Activated naive CD4-positive, alpha-beta T cell treated with anti-CD3 and anti-CD28 coated beads for 36 hours (primary cell): Measurements from ENCODE around the gene ANXA3. TPM values are rescaled to one million over a fixed set of nuclear protein-coding genes. Genes with fewer than 3 reads are reported as not detected.

Experiments used
- CTCF ChIA-PET: fragments of 350-600 bp; sonication (Branson Sonifier 250); formaldehyde crosslinking; loops from one replicate; lab custom pipeline; 2021; ENCODE audit warnings: antibody characterized with exemption; lab: Charles Lee
- DNase-seq: peaks from one replicate; pipeline ENCODE4 v3.0.0-alpha.2; 2020
- H3K27ac Mint-ChIP-seq: one replicate; pipeline ENCODE4 v1.8.0; 2021; ENCODE audit warnings: mild to moderate bottlenecking, mixed read lengths
- H3K27me3 Mint-ChIP-seq: one replicate; pipeline ENCODE4 v1.8.0; 2021; ENCODE audit warnings: low read depth, mixed read lengths
- H3K36me3 Mint-ChIP-seq: one replicate; pipeline ENCODE4 v1.8.0; 2021; ENCODE audit warnings: low read depth, mixed read lengths
- H3K4me1 Mint-ChIP-seq: one replicate; pipeline ENCODE4 v1.8.0; 2021; ENCODE audit warnings: low read depth, mixed read lengths
- H3K4me3 Mint-ChIP-seq: one replicate; pipeline ENCODE4 v1.8.0; 2021; ENCODE audit warnings: mild to moderate bottlenecking, moderate library complexity, mixed read lengths
- H3K9me3 Mint-ChIP-seq: one replicate; pipeline ENCODE4 v1.8.0; 2021; ENCODE audit warnings: mixed read lengths
- intact Hi-C: fragments of 100-400 bp; cut with micrococcal nuclease; formaldehyde crosslinking; loops from one replicate; pipeline ENCODE4 v1.15.1; 2023
- total RNA-seq, 2 experiments: library from RNA; stranded (reverse); gene quantifications; one replicate each; pipeline ENCODE4 v1.2.3, GENCODE V29; 2021

ANXA3 gene
- total RNA-seq, 2 experiments from 2014 or later: 1.2 to 3.0 TPM

DNA sequence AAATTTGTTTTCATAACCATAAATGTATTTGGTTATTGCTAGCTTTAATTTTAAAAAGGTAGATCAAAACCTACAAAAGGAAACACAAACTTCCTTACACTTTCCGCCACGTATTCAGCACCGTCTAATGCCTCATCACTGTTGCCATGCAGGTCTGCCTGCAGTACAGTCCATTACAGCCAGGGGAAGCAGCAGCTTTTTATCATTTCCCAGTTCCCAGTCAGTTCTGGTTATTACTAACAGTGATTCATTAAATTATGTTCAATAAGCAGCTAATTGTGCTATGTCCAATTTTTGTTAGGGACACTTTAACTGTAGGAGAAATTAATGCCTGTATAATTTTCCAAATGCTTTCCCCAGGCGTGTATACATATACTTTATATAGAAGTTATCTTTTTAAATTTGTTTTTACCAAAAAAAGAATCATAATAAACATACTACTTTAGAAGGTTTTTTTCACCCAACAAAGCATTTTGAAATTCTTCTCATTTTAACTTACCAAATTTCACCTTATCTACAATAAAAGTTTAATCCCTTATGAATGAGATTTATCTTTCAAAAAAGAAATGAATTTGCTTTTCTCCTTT, 93.3 kb downstream of the ANXA3 start:
- H3K36me3 Mint-ChIP-seq: no peaks in the 10 kb centered on the region
- DNase-seq: peak; percentile 78
- peaks cover 7% of the 10 kb centered on the region for H3K4me1 Mint-ChIP-seq
- no peaks in the 10 kb centered on the region for H3K27me3 Mint-ChIP-seq
- CTCF ChIA-PET: interaction anchor here (0.7 to 2.2 kb wide), 8 partner anchors 11 to 219 kb away, joined by 3 to 5 read pairs (median 4); no protein-coding TSS in a partner anchor
- no peaks in the 10 kb centered on the region for H3K9me3 Mint-ChIP-seq
- H3K27ac Mint-ChIP-seq: no peak overlapping the region
- H3K4me3 Mint-ChIP-seq: no peak overlapping the region
- intact Hi-C loops: loop anchor here (1.0 kb wide), 3 partner anchors 12 to 219 kb away; partner anchors contain the start of gene BMP2K

DNA sequence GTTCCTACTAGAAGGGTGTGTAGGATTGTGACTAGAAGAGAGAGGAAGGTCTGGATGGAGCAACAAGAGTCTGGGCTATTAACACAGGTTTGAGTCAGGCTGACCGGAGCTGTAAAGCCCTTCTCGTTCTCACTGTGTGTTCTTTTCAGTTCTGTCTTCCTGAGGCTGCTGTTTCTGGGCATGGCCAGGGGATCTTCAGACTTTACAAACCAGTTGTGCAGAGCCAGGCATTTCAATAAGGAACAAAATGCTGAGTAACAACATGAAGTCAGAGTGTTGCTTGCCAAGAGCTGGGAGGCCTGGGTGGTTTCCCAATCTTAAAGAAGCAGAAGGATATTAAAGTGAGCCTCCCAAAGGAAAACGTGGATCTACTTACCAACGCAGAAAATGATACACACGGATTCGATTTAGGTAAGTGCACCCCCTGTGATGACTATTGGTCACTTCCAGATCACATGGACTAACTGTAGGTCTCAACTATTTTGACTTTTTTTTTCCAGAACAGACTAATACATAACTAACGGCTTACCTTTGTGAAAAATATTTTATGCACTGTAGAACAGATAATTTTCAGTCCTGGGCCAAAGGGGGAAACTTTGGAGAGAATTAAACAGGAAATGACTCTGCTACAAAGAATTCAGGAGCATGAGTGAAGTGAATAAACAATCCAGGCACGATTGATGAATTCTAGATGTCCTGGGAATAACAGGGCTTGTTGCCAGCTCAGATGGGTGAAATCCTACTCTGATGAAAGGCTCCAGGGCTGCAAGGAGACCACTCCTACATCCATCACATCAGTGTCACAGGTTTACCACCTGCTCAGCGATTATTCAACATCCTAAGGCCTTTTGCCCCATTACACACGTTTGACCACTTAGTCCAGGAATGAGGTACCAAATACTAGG, 94.5 kb downstream of the ANXA3 start:
- H3K27ac Mint-ChIP-seq: no peak overlapping the region
- H3K36me3 Mint-ChIP-seq: no peaks in the 10 kb centered on the region
- no peaks in the 10 kb centered on the region for H3K9me3 Mint-ChIP-seq
- CTCF ChIA-PET: interaction anchor here (0.6 to 2.2 kb wide), 6 partner anchors 8 to 218 kb away, joined by 3 to 6 read pairs (median 4); no protein-coding TSS in a partner anchor
- H3K4me3 Mint-ChIP-seq: no peak overlapping the region
- no peaks in the 10 kb centered on the region for H3K27me3 Mint-ChIP-seq
- intact Hi-C loops: loop anchor here (1.0 kb wide), 1 partner anchor 11 kb away; no protein-coding TSS in a partner anchor
- no peak for DNase-seq
- H3K4me1 Mint-ChIP-seq: peaks cover 4% of the 10 kb centered on the region

DNA sequence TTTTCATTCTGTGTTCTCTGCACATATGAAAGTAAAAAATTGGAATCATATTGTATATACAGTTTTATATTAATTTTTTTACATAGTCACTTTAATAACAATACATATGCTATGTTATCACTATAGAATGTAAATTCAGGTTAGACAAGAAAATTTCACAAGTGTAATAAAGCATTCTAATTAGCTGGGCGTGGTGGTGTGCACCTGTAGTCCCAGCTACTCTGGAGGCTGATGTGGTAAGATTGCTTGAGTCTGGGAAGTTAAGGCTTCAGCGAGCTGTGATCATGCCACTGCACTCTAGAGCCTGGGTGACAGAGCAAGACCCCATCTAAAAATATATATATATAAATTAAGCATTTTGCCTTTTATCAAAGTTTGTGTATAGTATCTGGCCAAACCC, 95.7 kb downstream of the ANXA3 start:
- CTCF ChIA-PET: interaction anchor here (1.0 to 1.7 kb wide), 4 partner anchors 9 to 217 kb away, joined by 3 to 8 read pairs (median 6); no protein-coding TSS in a partner anchor
- peaks cover 4% of the 10 kb centered on the region for H3K4me1 Mint-ChIP-seq

DNA sequence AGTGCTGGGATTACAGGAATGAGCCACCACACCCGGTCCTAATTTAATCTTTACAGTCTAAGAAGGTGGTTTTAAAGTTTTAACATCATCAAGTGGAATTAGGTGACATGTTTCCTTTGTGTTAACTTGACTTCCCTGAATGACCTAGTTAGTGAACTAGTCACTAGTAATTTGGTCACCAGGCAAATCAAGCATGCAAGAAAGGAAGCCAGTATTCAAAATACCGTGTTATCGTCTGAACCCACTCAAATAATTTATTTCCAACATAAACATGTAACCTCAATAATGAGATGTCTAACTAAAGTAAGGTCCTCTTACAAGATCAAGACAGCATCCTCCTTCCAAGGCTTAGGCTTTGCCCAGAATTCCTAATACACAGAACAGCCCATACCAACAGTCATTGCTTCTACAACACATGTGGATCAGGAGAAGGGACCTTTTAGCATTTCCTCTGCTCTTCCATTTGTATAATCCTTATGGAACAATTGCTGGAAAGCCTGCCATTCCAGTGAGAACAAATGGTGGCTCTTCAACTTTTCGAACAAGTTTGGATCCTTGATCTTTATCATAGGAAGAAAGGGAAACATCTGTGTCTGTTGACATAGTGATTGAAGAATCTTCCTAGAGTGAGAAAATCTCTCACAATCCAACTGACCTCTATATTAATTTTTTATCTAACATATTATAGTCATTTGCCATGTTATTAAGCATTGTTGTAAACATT, 97.2 kb downstream of the ANXA3 start:
- Mint-ChIP-seq H3K4me3 (no peak overlapping the region), H3K27me3 (no peaks in the 10 kb centered on the region), H3K36me3 (no peaks in the 10 kb centered on the region), H3K4me1 (peaks cover 6% of the 10 kb centered on the region), H3K27ac (no peak overlapping the region), H3K9me3 (no peaks in the 10 kb centered on the region)
- CTCF ChIA-PET: interaction anchor here (1.6 kb wide), 1 partner anchor 35 kb away, joined by 7 read pairs; no protein-coding TSS in a partner anchor
- no peak for DNase-seq
- intact Hi-C loops: no loop called here

More for the DNA sequence above, 95.7 kb downstream of the ANXA3 start:
- intact Hi-C loops: no loop called here
- Mint-ChIP-seq H3K9me3 (no peaks in the 10 kb centered on the region), H3K4me3 (no peak overlapping the region), H3K36me3 (no peaks in the 10 kb centered on the region), H3K27me3 (no peaks in the 10 kb centered on the region), H3K27ac (no peak overlapping the region)
- DNase-seq: no peak

DNA sequence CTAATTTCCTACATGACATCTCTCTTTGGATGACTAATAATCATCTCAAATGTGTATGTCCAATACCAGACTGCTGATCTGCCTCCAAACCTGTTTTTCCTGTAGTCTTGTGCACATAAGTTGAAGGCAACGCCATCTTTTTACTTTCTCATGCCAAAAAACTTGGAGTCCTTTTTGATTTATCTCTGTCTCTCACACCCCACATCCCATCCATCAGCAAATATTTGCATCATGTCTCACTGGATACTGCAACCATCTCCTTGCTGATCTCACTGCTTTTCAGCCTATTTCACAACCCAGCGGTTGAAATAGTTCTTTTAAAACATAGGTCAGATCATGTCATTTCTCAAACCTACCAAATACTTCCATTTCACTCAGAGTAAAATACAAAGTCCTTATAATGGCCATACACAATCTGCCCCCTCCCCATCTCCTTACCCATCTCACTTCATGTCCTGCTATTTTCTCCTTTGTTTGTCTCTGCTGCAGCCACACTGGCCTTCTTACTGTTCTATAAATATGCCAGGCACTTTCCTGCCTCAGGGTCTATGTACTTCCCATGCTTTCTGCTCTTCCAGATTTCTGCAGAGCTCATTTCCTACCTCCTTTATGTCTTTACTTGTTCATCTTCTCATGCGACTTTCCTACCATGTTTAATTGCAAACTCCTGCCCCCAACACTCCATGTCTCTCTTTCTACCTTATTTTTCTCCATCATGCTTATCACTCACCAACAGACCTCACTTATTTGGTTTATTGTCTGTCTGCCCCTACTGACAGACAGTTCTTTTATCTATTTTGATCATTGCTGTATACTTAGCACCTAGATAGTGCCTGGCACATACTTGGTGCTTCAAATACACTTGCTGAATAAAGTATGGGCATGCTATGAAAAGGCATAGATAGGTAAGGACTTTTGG, 98.8 kb downstream of the ANXA3 start:
- no peak for DNase-seq
- Mint-ChIP-seq H3K4me1 (peaks cover 8% of the 10 kb centered on the region), H3K4me3 (no peak overlapping the region), H3K27me3 (no peaks in the 10 kb centered on the region), H3K36me3 (no peaks in the 10 kb centered on the region), H3K27ac (no peak overlapping the region), H3K9me3 (no peaks in the 10 kb centered on the region)
- CTCF ChIA-PET: no interaction called here
- intact Hi-C loops: loop anchor here (10.0 kb wide), 2 partner anchors 1424 to 1524 kb away; partner anchors contain the start of gene ANTXR2

DNA sequence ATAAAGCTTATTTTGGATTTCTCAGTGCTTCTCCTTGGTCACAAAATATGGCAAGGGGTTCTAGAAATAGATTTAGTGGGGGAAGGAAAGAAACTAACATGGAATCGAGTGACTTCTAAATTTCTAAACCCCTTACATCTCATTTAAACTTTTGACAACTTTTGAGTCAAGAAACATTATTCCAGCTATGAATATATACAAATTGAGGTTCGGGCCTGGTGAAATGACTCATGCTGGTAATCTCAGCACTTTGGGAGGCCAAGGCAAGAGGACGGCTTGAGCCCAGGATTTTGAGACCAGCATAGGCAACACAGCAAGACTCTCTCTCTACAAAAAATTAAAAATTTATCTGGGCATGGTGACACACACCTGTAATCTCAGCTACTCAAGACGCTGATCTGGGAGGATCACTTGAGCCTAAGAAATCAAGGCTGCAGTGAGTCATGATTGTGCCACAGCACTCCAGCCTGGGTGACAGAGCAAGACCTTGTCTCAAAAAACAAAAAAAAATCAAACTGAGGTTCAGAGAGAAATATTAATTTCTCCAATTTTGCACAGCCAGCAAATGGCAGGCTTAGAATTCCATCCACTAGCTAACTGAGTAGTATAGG, 99.8 kb downstream of the ANXA3 start:
- Mint-ChIP-seq H3K4me1 (peaks cover 8% of the 10 kb centered on the region), H3K27ac (no peak overlapping the region), H3K4me3 (no peak overlapping the region), H3K36me3 (no peaks in the 10 kb centered on the region), H3K9me3 (no peaks in the 10 kb centered on the region), H3K27me3 (no peaks in the 10 kb centered on the region)
- CTCF ChIA-PET: interaction anchor here (0.6 to 0.7 kb wide), 3 partner anchors 34 to 210 kb away, joined by 3 read pairs; no protein-coding TSS in a partner anchor
- DNase-seq: no peak
- intact Hi-C loops: loop anchor here (10.0 kb wide), 2 partner anchors 1423 to 1523 kb away; partner anchors contain the start of gene ANTXR2

DNA sequence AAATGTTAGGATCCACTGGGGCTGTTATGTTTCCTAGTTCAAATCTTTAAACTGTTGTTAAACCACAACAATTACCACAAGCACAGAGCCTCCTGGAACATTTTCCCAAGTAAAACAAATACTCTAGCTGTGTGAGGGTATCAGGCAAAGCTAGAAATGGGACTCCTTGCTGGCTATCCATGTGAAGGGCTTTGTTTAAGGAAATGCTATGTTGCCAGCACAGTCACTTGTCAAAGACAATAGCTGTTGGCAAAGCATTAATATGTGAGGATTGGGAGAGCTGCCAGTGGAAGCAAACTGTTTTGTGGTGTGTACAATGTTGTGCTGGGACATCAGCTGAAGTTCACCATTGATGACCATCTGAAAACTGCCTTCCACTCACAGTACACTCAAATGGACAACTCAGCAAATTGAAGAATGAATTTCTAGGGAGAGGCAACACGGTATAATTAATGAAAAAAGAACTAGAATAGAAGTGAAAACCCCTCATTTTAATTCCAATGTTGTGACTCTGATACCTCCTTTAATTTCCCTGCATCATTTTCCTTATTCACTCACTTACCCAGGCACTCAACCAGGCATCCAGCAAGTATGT, 100.8 kb downstream of the ANXA3 start:
- CTCF ChIA-PET: interaction anchor here (0.6 to 0.7 kb wide), 6 partner anchors 15 to 300 kb away, joined by 3 to 5 read pairs (median 4); no protein-coding TSS in a partner anchor
- peaks cover 14% of the 10 kb centered on the region for H3K4me1 Mint-ChIP-seq
- intact Hi-C loops: loop anchor here (10.0 kb wide), 2 partner anchors 1422 to 1522 kb away; partner anchors contain the start of gene ANTXR2
- no peaks in the 10 kb centered on the region for H3K9me3 Mint-ChIP-seq
- no peak overlapping the region for H3K27ac Mint-ChIP-seq
- no peaks in the 10 kb centered on the region for H3K27me3 Mint-ChIP-seq
- no peak overlapping the region for H3K4me3 Mint-ChIP-seq
- no peaks in the 10 kb centered on the region for H3K36me3 Mint-ChIP-seq
- DNase-seq: no peak

DNA sequence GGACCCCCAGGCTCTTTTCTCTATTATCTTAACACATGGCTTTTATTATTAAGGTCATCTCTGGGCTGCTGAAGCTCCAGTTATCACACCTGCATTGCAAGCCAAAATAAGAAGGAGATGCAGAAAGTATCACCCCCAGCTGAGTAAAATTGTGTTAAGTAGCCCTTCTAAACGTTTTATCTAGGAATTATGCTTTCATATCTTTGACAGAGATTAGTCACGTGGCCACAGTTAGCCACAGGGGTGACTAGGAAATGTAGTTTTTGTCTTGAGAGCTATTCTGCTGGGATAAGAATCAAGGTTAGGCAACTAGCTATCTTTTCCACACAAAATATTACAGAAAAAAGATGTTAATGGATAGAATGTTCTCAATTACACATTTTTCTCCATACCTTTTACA, 102.1 kb downstream of the ANXA3 start:
- Mint-ChIP-seq H3K36me3 (no peaks in the 10 kb centered on the region), H3K9me3 (no peaks in the 10 kb centered on the region), H3K27ac (no peak overlapping the region), H3K4me1 (peaks cover 26% of the 10 kb centered on the region), H3K27me3 (no peaks in the 10 kb centered on the region), H3K4me3 (no peak overlapping the region)
- no peak for DNase-seq
- CTCF ChIA-PET: no interaction called here
- intact Hi-C loops: loop anchor here (10.0 kb wide), 2 partner anchors 1421 to 1521 kb away; partner anchors contain the start of gene ANTXR2

DNA sequence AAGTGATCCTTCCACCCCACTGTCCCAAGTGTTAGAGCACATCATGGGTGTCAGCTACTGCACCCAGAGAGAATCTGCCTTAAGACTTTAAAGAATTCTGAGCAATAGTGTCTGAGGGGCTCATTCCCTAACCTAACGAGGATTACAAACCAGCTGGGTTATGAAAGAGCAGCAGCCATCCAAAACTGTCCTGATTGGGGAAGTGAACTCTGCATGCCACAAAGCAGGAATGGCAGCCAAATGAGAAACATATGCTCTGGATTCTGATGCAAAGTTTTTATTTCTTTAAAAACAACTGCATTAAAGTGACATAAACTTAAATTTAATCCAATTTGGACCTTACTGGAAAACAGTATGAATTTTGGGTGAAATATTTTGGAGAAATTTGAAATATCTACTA, 103.2 kb downstream of the ANXA3 start:
- H3K27me3 Mint-ChIP-seq: no peaks in the 10 kb centered on the region
- intact Hi-C loops: loop anchor here (5.0 to 10.0 kb wide), 5 partner anchors 103 to 1520 kb away; partner anchors contain the start of genes ANTXR2, ANXA3 and MRPL1
- no peaks in the 10 kb centered on the region for H3K36me3 Mint-ChIP-seq
- no peaks in the 10 kb centered on the region for H3K9me3 Mint-ChIP-seq
- H3K4me1 Mint-ChIP-seq: peaks cover 35% of the 10 kb centered on the region
- H3K27ac Mint-ChIP-seq: no peak overlapping the region
- no peak for DNase-seq
- H3K4me3 Mint-ChIP-seq: no peak overlapping the region
- CTCF ChIA-PET: no interaction called here

DNA sequence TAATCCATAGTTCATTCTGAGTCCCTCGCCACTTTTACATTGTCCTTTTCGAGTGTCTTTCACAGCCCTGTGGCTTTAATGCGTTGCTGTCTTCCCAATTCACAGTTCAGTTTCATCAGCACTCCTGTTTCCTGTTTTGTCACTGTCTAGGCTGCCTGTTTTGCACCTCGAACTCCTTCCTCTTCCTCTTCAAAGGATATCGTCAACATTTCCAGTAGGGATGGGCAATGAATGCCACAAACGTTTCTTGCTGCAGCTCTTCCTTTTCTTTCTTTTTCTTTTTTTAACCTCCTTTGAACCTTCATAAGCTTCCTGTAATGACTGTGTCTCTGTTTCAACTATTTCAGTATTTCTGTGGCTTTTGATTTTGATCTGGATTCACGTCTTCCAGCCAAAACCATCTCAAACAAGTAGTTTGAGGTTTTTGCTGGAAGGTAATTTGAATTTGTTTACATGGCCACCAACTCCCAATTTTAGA, 105.4 kb downstream of the ANXA3 start:
- peak overlapping the region; percentile 32 for H3K4me3 Mint-ChIP-seq
- H3K27ac Mint-ChIP-seq: peak overlapping the region; percentile 84
- CTCF ChIA-PET: no interaction called here
- no peaks in the 10 kb centered on the region for H3K27me3 Mint-ChIP-seq
- H3K36me3 Mint-ChIP-seq: no peaks in the 10 kb centered on the region
- no peaks in the 10 kb centered on the region for H3K9me3 Mint-ChIP-seq
- intact Hi-C loops: loop anchor here (1.0 to 10.0 kb wide), 10 partner anchors 10 to 1518 kb away; partner anchors contain the start of genes ANTXR2, ANXA3, MRPL1 and PAQR3
- peak; percentile 45 for DNase-seq
- H3K4me1 Mint-ChIP-seq: peaks cover 45% of the 10 kb centered on the region
